ENCODE data around the gene MTMR1.

The MTMR1 gene

GRCh38 chrX:150763810-150764209, 70.6 kb downstream of the MTMR1 start:
- no peak for DNase-seq

GRCh38 chrX:150765237-150765636, 72.0 kb downstream of the MTMR1 start:
- no peak for DNase-seq

- no peak for DNase-seq
Observed at GRCh38 chrX:150765782-150766350, 72.7 kb downstream of the MTMR1 start.

GRCh38 chrX:150766351-150767044, 73.3 kb downstream of the MTMR1 start:
- no peak for DNase-seq

GRCh38 chrX:150767045-150767395, 73.8 kb downstream of the MTMR1 start:
- no peak for DNase-seq

GRCh38 chrX:150767475-150768131, 74.4 kb downstream of the MTMR1 start:
- DNase-seq, result no peak

- DNase-seq, result no peak
Observed at GRCh38 chrX:150768132-150768485, 74.9 kb downstream of the MTMR1 start.

- DNase-seq, result no peak
Observed at GRCh38 chrX:150768580-150769190, 75.5 kb downstream of the MTMR1 start.

- no peak for DNase-seq
Observed at GRCh38 chrX:150769408-150769807, 76.2 kb downstream of the MTMR1 start.

GRCh38 chrX:150770623-150771022, 77.4 kb downstream of the MTMR1 start:
- DNase-seq, result no peak

GRCh38 chrX:150771116-150771515, 77.9 kb downstream of the MTMR1 start:
- DNase-seq, result no peak

GRCh38 chrX:150772150-150772970, 79.2 kb downstream of the MTMR1 start:
- peak; percentile 49 to 71 (median 60) for DNase-seq

- DNase-seq, result no peak
Observed at GRCh38 chrX:150773117-150773516, 79.9 kb downstream of the MTMR1 start.

- no peak for DNase-seq
Observed at GRCh38 chrX:150773634-150774033, 80.4 kb downstream of the MTMR1 start.

- DNase-seq, result no peak
Observed at GRCh38 chrX:150774798-150775568, 81.8 kb downstream of the MTMR1 start.

- no peak for DNase-seq
Observed at GRCh38 chrX:150775569-150776350, 82.6 kb downstream of the MTMR1 start.

- DNase-seq, result no peak
Observed at GRCh38 chrX:150777328-150777992, 84.3 kb downstream of the MTMR1 start.

- no peak for DNase-seq
Observed at GRCh38 chrX:150779385-150779784, 86.2 kb downstream of the MTMR1 start.

GRCh38 chrX:150781677-150782076, 88.5 kb downstream of the MTMR1 start:
- no peak for DNase-seq

- no peak for DNase-seq
Observed at GRCh38 chrX:150790021-150790420, 96.8 kb downstream of the MTMR1 start.

- DNase-seq, result no peak
Observed at GRCh38 chrX:150792949-150793527, 99.8 kb downstream of the MTMR1 start.
